GM10266 (cell line): Measurements from ENCODE around the gene LRBA.

ENCODE experiments used
- DNase-seq: peaks from one replicate; pipeline ENCODE4 v3.0.0; 2012; ENCODE audit errors: extremely low spot score
- CTCF ChIP-seq: IDR thresholded peaks from 2 replicates; pipeline ENCODE4 v1.5.1; 2012; ENCODE audit warnings: mild to moderate bottlenecking, low read depth; ENCODE audit not compliant: control insufficient read depth, insufficient read depth; ENCODE audit errors: missing control alignments

Gene LRBA

DNA sequence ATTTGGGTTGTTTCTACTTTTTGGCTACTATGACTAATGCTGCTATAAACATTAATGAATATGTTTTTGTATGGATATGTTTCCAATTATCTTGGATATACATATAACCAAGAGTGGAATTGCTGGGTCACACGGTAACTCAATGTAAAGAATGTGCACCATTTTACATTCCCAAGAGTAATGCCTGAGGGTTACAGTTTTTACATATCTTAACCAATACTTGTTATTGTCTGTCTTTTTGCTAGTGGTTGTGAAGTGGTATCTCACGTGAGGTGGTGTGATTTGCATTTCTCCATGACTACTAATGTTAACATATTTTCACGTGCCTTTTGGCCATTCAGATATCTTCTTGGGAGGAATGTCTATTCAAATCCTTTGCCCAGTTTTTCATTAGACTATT is 633.5 kb downstream of the LRBA start:
- no peak for DNase-seq
- TF ChIP-seq CTCF: no peak

GRCh38 chr4:150381036-150381435 is 634.0 kb downstream of the LRBA start:
- no peak for TF ChIP-seq CTCF
- DNase-seq: no peak

DNA sequence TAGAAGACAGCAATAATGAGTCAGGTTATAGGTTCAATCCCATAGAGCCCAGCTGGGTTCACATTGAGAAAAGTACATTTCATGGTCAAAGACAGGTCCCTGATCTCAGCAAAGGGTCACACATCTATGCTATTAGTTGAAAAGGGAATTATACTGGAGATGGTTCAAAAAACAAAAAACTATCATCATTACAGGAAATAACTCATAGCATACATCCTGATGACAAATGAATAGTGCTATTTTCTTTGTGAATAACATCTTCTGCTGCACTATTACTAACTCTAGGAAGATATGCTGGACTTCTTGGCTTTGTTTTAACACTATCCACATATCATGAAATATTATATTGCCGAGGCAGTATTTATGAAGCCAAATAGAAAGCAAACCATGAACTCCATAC is 635.6 kb downstream of the LRBA start:
- no peak for TF ChIP-seq CTCF
- DNase-seq: no peak

DNA sequence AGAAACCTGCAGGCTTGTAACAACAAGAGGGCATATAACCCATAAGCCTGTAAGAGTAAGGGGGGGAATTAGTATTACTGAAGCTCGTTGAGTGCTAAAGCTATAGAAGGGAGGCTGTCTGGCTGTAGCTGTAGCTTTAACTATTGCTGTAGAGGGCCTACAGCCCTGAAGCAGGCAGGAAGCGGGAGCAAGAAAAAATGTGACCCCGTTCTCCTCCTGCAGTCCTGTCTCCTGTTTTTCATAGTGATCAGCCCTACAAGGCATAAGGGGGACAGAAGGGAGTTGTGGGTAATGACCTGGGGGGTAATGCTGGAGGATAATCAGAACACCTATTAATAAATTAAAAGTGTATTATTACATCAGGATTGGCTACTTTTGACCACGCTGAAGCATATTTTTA is 640.1 kb downstream of the LRBA start:
- no peak for TF ChIP-seq CTCF
- no peak for DNase-seq

DNA sequence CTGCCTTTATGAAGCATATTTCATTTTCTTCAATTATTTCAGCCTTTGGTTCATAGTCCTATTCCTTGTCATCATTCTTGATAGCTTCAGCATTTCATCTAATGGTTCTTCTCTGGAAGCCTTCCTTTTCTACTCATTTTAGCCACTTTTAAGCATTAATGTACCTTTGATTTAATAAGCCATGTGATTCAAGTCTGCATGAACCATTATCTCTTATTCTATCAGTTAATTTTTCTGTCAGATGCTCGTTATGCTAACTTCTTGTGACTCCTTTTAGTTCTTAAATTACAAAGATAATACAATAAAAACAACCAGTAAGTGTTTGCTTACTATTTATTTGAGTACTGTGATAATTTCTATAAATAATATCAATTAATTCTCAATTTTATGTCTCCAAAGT is 643.2 kb downstream of the LRBA start:
- TF ChIP-seq CTCF: no peak
- DNase-seq: no peak

- no peak for TF ChIP-seq CTCF
These were observed 645.4 kb downstream of the LRBA start for GRCh38 chr4:150369434-150370380.

GRCh38 chr4:150368667-150369066 is 646.4 kb downstream of the LRBA start:
- no peak for TF ChIP-seq CTCF
- no peak for DNase-seq

More at GRCh38 chr4:150369434-150370380, 645.4 kb downstream of the LRBA start:
- no peak for DNase-seq
